DMS79 treated with DMSO at 0.1 percent for 48 hours (cell line): Measurements from ENCODE around the gene CLPSL1.
A peak's percentile ranks its signal among the peaks of the same experiment; 100 is the strongest.

Source experiments
- DNase-seq: peaks from one replicate; lab custom pipeline; 2025; lab: John Stamatoyannopoulos, UW

CLPSL1 gene

GRCh38 chr6:35759426-35759825 lies 21.4 kb upstream of the CLPSL1 start:
- DNase-seq, result no peak

DNA sequence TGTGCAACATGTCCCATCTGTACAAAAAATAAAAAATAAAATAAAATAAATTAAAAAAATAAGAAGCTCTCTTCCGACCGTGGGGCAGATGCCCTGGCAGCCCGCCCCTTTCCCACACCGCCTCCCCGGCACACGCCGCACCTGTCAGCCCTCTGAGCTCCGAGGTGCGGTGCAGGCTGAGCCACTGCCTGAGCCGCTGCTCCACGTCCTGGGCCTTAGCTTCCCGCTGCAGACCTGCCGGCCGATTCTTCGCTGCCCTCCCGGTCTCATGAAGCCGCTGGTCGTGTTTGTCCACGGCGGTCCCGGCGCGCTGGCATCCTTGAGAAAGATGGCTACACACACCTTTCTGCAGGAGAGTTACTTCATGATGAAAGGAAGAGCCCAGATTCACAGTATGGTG lies 15.1 kb upstream of the CLPSL1 start:
- DNase-seq, result no peak

GRCh38 chr6:35769211-35769610 lies 11.6 kb upstream of the CLPSL1 start:
- DNase-seq, result no peak

- no peak for DNase-seq
These were observed 9.5 kb upstream of the CLPSL1 start for GRCh38 chr6:35771343-35771627.

DNA sequence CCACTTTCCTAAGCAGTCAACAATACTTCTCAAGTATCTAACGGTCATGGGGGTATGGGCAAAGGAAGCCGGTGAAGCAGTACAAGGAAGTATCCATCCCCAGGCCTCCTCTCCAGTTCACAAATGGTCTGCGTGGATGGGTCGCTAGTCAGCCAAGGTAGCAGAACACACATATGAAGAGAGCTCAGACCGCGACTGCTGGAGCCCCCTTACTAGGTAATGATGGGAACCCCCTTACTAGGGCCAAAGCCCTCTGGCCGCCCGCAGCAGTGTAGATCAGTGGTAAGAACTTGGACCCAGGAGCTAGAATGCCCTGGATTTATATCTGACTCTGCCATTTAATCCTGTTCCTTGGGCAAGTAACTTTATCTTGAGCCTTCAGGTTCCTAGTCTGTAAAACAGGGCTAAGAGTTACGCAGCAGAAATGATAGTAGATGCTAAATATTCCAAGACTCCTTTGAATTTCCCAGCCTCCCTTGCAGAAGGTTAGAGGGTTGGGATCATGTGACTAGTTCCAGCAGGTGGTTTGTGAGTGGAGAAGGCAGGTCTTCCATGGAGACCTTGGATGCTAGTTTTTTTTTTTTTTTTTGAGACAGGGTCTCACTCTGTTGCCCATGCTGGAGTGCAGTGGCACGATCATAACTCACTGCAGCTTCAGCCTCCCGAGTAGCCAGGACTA lies 6.6 kb upstream of the CLPSL1 start:
- no peak for DNase-seq

- DNase-seq, result no peak
These were observed 5.8 kb upstream of the CLPSL1 start for GRCh38 chr6:35775031-35775430.

DNA sequence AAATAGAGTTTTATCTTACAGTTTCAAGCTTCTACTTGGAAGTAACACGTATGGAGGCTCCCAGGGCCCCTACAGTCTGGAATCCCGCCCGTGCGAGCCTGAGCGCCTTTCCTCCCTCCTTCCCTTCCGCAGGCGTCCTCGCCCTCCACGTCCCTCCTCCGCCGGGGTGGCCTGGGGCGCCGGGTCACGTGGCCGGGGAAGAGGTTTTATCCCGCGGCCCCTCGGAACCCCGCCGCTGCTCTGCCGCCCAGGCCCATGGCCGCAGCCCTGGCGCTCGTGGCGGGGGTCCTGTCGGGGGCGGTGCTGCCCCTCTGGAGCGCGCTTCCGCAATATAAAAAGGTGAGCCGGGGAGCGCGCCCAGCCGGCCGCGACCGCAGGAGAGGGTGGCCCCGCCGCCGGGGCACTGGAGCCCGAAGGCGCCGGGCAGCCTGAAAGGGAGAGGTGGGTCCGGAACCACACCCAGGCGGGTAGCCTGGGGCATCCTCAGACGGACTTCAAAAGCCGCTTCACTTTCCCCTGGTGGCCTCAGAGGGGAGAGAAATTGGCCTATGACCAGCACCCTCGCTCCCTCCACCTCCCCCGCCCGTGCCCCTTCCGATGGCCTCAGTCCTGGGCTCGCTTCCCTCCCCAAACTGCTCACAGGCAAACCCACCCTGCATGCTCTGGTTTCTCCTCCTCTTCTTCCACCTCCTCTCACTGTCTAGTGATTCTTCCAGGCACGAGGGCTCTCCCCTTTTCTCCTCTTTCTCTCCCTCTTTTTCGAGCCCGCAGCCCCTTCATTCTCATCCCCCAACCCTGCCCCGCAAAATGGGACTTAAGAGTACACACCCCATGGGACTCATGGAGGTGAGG lies 4.2 kb upstream of the CLPSL1 start, which contains the start of gene CLPSL2:
TSS of gene CLPSL2 (plus strand) at position 235 of the 852 bp plus-strand sequence. CDS start at position 256, 21 bp downstream.
- peak; percentile 58 for DNase-seq

- no peak for DNase-seq
These were observed 3.3 kb upstream of the CLPSL1 start for GRCh38 chr6:35777356-35778102.

DNA sequence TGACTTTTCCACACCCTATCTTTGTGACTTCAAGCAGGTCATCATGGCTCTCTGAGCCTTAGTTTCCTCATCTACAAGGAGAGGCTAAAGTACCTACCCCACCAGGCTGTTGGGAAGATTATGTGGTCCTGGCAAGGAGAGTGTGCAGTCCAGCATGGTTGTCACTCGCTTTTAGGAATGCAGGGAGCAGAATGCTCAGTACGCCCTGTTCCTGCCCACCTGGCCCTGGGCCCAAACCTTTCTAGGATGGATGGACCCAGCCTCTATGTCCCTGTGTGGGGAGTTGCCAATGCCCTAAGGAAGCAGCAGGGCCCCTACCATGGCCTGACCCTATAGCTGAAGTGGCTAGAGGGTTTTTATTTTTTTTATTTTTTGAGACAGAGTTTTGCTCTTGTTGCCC lies 2.4 kb upstream of the CLPSL1 start:
- no peak for DNase-seq

GRCh38 chr6:35781290-35781689 lies 471 bp downstream of the CLPSL1 start:
- DNase-seq, result no peak

DNA sequence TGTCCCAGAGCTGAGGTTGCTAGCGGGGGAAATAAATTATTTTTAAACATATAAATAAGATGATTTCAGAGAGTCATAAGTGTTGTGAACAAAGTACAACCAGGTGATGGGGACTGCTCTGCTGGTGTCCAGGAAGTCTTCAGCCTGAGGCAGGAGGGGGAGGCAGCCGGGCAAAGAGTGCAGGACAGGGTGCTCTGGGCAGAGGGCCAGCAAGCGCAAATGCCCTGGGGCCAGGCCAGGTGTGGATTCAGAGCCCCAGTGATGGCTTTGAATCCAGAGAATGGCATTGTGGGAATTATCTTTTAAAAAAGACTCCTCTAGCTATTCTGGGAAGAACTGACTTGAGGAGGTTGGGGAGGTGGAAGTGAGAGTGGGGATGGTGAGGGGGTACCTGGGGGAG lies 1.6 kb downstream of the CLPSL1 start:
- DNase-seq, result no peak

DNA sequence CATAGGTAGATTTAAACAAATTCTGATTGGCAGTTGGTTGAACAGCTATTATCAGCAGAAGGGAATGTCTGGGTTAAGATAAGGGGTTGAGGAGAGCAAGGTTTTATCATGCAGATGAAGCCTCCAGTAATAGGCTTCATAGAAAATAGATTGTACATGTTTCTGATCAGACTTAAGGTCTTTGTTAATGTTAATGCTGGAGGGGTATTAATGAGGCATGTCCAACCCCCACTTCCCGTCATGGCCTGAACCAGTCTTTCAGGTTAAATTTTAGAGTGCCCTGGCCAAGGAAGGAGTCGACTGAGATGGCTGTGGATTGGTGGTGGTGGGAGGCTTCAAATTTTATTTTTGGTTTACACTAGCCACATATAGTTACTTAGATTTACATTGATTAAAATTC lies 3.4 kb downstream of the CLPSL1 start:
- DNase-seq, result no peak

GRCh38 chr6:35786272-35786671 lies 5.5 kb downstream of the CLPSL1 start:
- no peak for DNase-seq

DNA sequence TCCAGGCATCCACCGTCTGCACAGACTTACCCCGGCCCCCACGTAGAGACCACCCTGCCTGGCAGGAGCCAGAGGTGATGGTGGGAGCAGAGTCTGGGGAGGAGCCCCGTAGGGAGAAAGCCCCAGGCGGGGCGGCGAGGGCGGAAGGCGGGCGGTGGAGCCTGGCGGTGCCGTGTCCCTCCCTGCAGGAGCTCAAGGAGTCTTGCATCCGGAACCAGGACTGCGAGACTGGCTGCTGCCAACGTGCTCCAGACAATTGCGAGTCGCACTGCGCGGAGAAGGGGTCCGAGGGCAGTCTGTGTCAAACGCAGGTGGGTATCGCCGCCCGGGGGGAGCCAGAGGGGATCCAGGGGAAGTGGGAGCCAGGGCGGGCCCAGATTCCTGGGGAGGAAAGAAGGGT lies 6.0 kb downstream of the CLPSL1 start:
- DNase-seq, result peak; percentile 33

- no peak for DNase-seq
These were observed 6.7 kb downstream of the CLPSL1 start for GRCh38 chr6:35787266-35788218.

DNA sequence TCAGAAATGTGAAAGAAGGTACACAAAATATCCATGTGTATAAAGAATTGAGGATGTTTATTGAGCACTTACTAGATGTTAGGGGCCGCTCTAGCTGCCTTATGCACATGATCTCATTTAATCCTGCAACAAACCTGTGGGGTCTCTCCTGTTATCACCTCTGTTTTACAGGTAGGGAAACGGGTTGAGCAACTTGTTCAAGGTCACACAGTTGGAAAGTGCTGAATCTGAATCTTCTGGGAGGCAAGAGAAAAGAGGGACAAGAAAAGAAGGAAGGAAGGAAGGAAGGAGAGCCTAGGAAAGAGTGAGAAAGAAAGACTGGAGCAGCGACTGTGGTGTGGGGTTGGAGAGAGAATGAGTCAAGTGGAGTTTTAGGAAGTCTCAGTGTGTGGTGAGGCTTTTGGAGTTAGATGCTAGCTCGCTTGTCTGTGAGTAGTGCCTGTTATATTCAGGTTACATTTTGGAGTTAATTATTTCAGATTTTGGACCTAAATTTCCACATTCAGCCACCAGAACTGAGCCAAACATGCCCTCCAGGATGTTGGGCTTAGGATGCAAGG lies 7.7 kb downstream of the CLPSL1 start:
- DNase-seq, result no peak

DNA sequence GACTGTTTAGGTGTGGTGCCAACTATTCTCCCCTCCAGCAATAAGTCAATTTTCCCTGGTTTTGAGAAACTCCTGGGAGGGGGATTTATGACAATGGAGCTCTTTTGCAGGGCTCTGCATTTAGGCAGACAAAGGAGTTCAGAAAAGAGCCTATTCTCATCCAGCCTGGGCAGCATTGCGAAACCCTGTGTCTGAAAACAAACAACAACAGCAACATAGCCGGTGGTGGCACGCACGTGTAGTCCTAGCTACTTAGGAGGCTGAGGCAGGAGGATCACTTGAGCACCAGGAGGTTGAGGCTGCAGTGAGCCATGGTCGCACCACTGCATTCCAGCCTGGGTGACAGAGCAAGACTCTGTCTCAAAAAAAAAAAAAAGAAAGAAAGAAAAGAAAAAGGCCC lies 9.9 kb downstream of the CLPSL1 start:
- DNase-seq, result no peak

DNA sequence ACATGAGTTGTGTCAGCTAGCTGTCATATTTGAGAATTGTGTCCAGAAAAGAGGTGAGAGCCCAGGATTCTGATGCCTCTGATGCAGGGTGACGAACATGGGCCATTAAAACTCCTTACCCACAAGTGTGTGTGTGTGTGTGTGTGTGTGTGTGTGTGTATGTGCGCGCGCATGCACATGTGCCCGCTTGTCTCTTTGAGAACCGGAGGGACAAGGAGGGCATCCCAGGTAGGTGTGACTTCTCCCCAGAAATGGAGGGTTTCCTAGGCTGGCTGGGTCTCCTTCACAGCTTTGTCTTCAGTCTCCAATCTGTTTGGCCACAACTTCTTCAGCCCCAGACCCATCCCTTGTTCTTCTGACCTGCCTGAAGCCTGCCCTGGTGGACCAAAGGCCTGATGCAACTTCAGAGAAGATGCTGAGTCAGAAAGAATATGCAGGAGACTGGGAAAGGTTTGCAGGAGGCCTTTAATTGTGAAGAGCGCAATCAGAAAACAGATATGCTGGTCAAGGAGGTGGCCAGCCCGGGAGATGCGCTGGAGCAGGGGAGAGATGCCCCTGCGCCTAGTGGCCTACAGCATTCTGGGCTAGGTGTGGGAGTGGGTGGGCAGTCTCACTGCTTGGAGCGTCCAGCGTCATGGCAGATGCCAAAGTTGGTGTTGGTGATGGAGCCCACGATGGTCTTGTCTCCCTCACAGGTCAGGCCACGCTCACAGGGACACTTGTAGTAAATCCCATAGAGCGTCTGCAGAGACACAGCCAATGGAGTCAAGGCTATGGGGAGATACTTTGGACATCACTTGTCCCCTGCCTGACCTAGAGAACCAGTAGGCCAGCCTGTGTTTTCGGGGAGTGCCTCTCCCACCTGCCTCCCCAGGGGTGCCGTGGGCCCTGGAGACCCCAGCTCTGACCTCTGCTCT lies 14.0 kb downstream of the CLPSL1 start:
- no peak for DNase-seq

- DNase-seq, result no peak
These were observed 14.7 kb downstream of the CLPSL1 start for GRCh38 chr6:35795453-35796071.

GRCh38 chr6:35796236-35796635 lies 15.4 kb downstream of the CLPSL1 start:
- no peak for DNase-seq
